ENCODE results near the gene CPZ.

DNA sequence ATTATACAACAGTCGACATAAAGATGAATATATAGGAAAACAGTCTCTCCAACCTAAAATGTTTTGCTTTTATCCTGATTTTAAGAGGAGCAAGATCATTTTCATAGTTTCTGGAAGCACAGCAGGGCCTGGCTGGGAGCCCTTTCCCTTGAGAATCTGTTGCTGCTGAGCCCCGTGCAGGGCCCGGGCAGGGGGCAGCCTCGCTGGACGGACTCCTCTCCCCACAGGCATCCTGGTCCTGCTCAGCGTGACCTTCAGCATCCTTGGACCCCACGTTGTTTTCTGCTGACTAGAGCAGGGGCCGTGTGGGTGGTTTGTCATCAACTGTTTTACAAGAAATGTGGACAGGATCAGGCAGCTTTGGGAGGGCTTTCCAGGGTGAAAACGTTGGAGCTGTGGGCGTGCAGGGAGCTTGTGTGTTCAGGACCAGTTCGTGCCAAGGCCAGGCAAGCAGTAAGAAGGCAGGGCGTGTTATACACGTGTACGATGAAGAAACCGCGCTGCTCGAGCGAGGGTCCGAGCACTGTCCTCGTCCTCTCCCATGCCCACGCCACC is 25.0 kb downstream of the CPZ start:
- TF ChIP-seq, protein P1, sequence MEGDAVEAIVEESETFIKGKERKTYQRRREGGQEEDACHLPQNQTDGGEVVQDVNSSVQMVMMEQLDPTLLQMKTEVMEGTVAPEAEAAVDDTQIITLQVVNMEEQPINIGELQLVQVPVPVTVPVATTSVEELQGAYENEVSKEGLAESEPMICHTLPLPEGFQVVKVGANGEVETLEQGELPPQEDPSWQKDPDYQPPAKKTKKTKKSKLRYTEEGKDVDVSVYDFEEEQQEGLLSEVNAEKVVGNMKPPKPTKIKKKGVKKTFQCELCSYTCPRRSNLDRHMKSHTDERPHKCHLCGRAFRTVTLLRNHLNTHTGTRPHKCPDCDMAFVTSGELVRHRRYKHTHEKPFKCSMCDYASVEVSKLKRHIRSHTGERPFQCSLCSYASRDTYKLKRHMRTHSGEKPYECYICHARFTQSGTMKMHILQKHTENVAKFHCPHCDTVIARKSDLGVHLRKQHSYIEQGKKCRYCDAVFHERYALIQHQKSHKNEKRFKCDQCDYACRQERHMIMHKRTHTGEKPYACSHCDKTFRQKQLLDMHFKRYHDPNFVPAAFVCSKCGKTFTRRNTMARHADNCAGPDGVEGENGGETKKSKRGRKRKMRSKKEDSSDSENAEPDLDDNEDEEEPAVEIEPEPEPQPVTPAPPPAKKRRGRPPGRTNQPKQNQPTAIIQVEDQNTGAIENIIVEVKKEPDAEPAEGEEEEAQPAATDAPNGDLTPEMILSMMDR (IDR thresholded peaks at IDR 0.05) = no peak
- TF ChIP-seq EP300 (IDR thresholded peaks at IDR 0.05) = no peak
- no peak for TF ChIP-seq POLR2A (IDR thresholded peaks at IDR 0.05)

Data from gastroesophageal sphincter (tissue), 3 donors.